Measurements from ENCODE around the gene RFLNA.

GRCh38 chr12:124359671-124360581 lies 65.0 kb downstream of the RFLNA start:
- no peak for TF ChIP-seq EZH2phosphoT487 (IDR thresholded peaks at IDR 0.05; ENCODE audit: insufficient read depth, low read depth)
- TF ChIP-seq EZH2 (IDR thresholded peaks at IDR 0.05; ENCODE audit: insufficient read depth, poor library complexity, severe bottlenecking) = no peak
